Activated T-cell treated with anti-CD3 and anti-CD28 coated beads, Interleukin-2, amount 50 U/mL, for 4 hours (primary cell): ENCODE measurements around the gene RAPGEF3. TPM values are rescaled to one million over a fixed set of nuclear protein-coding genes. Genes with fewer than 3 reads are reported as not detected.

Experiments used
- ATAC-seq, 2 donors: fragments of 200-7000 bp; cut with Tn5 transposase; one replicate each; pipeline ENCODE4 v1.10.0; 2021
- DNase-seq: peaks from one replicate; pipeline ENCODE4 v3.0.0-alpha.2; 2020
- H3K27me3 Mint-ChIP-seq: one replicate; pipeline ENCODE4 v1.8.0; 2021; ENCODE audit warnings: low read depth, mixed read lengths
- H3K36me3 Mint-ChIP-seq: one replicate; pipeline ENCODE4 v1.8.0; 2022; ENCODE audit warnings: mixed read lengths; ENCODE audit not compliant: insufficient read depth
- H3K4me1 Mint-ChIP-seq: one replicate; pipeline ENCODE4 v1.8.0; 2021; ENCODE audit warnings: low read depth, mixed read lengths
- H3K4me3 Mint-ChIP-seq: one replicate; pipeline ENCODE4 v1.8.0; 2021; ENCODE audit warnings: mild to moderate bottlenecking, moderate library complexity, mixed read lengths
- H3K9me3 Mint-ChIP-seq: one replicate; pipeline ENCODE4 v1.8.0; 2021; ENCODE audit warnings: mixed read lengths
- total RNA-seq, 3 donors: library from RNA; stranded (reverse); gene quantifications; one replicate each; pipeline ENCODE4 v1.2.1, GENCODE V29; 2021

The RAPGEF3 gene
- total RNA-seq, 3 donors from 2014 or later: 0.55 to 1.3 (median 0.66) TPM

DNA sequence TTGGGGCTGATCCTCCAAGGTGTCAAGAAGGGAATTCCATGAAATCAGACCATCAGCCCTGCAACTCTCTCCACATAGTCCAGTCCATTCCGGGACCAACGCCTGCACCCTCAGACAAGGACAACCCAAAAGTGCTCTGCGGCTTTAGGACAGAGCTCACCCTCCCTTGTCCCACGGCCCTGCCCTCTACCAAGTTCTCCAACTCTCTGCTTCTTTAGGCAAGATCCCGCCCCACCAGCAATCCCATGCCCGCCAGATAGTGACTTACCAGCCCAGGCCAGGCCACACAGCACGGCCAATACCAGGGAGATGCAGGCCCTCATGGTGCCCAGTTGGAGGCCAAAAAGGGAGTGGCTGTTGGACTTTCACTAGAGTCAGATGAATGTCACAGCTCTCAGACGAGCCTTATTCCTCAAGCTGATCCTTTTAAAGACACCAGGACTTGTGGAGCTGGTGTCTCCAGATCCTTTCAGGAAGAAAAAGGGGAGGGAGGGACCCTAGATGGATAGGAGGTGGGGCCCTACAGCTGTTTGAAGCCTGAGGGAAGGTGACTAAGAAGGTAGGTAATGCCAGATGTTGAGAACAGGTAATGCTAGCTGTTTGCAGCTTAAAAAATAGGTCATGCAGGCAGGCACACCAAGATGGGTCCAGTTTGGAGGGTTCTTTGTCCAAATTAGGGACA is 33.4 kb downstream of the RAPGEF3 start, which contains the start of gene ENDOU:
Gene ENDOU, minus strand, starts transcription at position 400 of the 682 bp plus-strand sequence. Its CDS starts 77 bp downstream, at position 323.
- DNase-seq: no peak
- H3K4me1 Mint-ChIP-seq: peaks cover 18% of the 10 kb centered on the region
- ATAC-seq: no peak
- H3K36me3 Mint-ChIP-seq: peaks cover 3% of the 10 kb centered on the region
- no peaks in the 10 kb centered on the region for H3K9me3 Mint-ChIP-seq
- H3K4me3 Mint-ChIP-seq: no peak within 1 kb of the TSS
- H3K27me3 Mint-ChIP-seq: no peaks in the 10 kb centered on the region

DNA sequence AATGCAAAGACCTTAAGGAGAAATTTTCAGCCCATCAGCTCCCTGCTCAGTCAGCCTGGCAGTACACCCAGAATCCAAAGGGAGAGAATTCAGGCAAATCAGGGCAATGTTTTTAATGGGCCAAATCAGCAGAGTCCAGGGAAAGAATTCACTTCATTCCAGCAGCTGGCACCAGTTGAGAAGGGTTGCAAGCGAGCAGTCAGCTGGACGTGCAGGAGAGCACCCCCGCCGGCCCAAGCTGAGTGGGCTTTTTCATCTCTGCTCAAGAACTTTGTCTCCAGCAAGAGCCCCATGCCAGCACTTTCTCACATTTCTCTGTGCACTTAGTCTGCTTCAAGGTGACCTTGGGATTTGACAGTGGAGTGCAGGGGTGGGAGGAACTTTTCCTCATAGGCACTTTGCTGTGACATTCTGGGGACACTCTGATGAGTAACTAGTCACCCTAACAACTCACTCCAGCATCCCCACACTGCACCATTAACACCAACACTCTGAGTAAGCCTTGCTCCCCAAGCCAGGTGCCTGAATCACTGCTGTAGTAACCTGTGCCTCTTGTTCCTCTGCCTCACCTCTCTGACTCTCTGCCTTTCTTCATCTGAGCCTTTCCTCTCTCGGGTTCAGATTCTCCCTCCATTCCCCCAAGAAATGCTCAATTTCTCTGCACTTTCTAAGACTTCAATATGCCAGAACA is 35.6 kb downstream of the RAPGEF3 start:
- H3K36me3 Mint-ChIP-seq: peaks cover 6% of the 10 kb centered on the region
- DNase-seq: no peak
- ATAC-seq: no peak
- no peaks in the 10 kb centered on the region for H3K9me3 Mint-ChIP-seq
- H3K4me1 Mint-ChIP-seq: peaks cover 19% of the 10 kb centered on the region
- no peaks in the 10 kb centered on the region for H3K27me3 Mint-ChIP-seq
- no peak overlapping the region for H3K4me3 Mint-ChIP-seq

DNA sequence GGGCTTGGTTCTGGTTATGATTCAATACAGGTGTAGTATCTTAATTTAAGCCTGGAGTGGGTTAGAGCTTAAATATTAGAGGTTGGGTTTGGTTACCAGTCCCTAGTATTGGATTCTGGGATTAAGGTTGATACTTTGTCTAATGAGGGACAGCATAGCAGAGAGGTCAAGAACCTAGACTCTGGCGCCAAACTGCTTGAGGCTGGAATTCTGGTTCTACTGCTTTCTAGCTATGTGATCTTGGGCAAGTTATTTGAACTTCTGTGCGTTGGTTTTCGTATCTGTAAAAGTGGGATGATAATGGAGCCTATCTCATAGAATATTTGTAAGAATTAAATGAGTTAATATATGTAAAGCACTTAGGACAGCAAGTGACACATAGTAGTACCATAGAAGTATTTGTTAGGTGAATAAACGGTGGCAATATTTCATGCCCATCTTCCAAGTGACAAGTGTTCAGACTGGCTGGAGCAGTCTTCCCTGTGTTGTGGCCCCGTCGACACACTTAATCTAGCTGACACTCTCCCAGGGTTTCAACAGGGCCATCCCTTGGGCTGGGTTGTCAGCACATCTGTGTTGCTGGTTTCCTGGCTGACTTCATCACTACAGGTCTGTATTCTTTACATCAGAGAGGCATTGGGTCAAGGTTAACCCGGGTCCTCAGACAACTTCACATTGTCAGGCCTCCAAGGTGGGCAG is 36.4 kb downstream of the RAPGEF3 start:
- H3K9me3 Mint-ChIP-seq: no peaks in the 10 kb centered on the region
- peaks cover 27% of the 10 kb centered on the region for H3K4me1 Mint-ChIP-seq
- ATAC-seq (no peak), DNase-seq (no peak)
- no peaks in the 10 kb centered on the region for H3K27me3 Mint-ChIP-seq
- no peak overlapping the region for H3K4me3 Mint-ChIP-seq
- H3K36me3 Mint-ChIP-seq: peaks cover 6% of the 10 kb centered on the region

DNA sequence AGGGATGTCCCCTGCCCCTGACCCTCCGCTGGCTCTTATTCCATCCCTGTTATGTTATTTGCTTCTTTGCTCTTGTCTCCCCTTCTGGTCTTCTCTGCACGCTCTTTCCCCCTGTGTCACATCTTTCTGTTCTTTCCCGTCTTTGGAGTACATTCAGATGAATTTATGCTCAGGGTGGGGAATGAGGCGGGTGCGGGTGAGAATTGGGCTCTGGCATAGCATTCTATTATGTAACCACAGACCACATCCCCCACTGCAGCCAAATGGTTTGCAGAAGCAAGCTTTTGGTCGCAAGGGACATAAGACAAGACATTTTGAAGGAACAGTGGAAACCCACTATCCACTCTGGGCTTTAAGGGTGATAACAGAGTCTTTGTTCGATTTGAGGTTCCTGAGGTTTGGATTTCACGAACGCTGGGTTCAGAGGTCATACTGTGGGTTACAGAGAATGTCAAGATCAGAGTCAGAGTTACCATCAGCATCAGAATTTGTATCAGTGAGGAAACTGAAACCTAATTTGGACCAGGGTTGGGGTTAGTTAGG is 37.2 kb downstream of the RAPGEF3 start:
- Mint-ChIP-seq H3K36me3 (peaks cover 6% of the 10 kb centered on the region), H3K4me3 (no peak overlapping the region), H3K4me1 (peaks cover 27% of the 10 kb centered on the region), H3K9me3 (no peaks in the 10 kb centered on the region), H3K27me3 (no peaks in the 10 kb centered on the region)
- DNase-seq (no peak), ATAC-seq (peak in 1 of 2 donors; percentile 28)

DNA sequence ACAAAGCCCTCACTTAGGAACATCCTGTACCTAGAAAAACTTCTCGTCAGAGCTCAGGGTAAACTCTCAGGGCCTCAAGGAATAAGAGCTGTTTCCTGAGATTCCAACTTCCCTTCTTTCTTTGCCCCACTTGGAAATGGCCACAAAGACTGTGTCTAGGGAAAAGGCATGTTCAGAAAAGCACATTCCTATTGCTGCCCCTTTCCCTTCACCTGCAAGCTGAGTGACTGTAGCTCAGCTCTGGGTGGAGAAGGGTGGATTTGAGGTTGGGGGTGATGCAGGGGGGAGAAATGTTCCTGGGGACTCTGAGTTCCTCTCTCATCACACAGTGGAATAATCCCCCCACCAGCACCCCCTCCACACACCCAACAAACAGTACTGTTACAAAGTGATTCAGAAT is 40.1 kb downstream of the RAPGEF3 start:
- peaks cover 6% of the 10 kb centered on the region for H3K36me3 Mint-ChIP-seq
- H3K4me1 Mint-ChIP-seq: peaks cover 26% of the 10 kb centered on the region
- no peaks in the 10 kb centered on the region for H3K9me3 Mint-ChIP-seq
- DNase-seq (no peak), ATAC-seq (no peak)
- no peak overlapping the region for H3K4me3 Mint-ChIP-seq
- no peaks in the 10 kb centered on the region for H3K27me3 Mint-ChIP-seq

DNA sequence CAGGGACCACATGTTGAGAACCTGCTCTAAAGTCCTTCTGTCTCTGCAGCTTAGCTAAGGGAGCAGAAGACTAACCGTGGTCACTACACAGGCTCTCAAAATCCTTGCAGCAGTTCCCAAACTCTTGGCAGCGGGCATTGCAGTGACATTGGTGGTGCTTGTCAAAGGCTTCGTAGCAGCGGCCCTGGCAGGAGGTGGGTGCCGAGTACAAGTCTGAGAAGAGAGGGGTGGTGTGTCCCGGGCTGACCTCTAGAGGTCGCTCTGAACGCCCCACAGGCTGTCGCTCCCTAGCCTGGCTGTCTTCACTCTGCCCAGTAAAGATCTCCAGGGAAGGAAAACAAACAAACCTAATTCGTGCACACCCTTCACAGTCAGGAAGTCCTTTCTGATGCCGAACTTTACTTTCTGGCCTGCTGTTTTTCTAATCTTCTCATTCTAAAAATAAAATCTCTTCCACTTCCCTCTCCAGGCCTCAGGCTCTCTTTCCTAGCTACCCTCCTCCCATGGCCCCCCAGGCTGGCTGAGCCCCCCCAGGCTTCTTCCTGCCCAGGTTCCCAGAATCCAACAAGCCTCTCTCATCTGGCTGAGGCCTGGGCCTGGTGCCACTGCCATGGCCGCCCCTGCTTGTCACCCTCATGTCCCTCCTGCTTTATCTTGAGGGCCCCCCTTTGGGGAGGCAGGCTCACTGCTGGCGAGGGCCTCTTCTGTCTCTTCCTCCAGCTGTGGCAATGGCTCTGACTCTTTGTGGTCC is 41.1 kb downstream of the RAPGEF3 start:
- no peaks in the 10 kb centered on the region for H3K27me3 Mint-ChIP-seq
- ATAC-seq (peak; percentile 64 to 69), DNase-seq (no peak)
- peak overlapping the region; percentile 19 for H3K4me3 Mint-ChIP-seq
- peaks cover 24% of the 10 kb centered on the region for H3K4me1 Mint-ChIP-seq
- H3K36me3 Mint-ChIP-seq: peaks cover 6% of the 10 kb centered on the region
- no peaks in the 10 kb centered on the region for H3K9me3 Mint-ChIP-seq

DNA sequence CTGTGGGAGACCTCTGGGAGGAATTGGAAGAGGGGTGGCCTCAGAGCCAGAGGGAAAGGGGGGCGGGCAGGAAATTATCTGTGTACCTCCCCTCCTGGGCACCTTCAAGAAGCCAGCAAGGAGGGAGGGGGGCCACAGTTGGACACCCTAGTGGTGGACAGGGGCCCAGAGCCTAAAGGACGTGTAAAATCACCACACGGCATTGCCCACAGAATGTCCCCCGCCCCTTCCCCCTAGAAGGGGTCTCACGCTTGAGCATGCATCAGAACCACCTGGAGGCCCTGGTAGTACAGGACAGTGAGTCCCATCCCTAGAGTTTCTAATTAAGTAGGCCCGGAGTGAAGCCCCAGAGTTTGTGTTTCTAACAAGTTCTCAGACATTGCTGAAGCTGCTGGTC is 41.6 kb downstream of the RAPGEF3 start:
- no peaks in the 10 kb centered on the region for H3K27me3 Mint-ChIP-seq
- ATAC-seq (no peak), DNase-seq (no peak)
- peaks cover 19% of the 10 kb centered on the region for H3K4me1 Mint-ChIP-seq
- no peak overlapping the region for H3K4me3 Mint-ChIP-seq
- H3K9me3 Mint-ChIP-seq: no peaks in the 10 kb centered on the region
- H3K36me3 Mint-ChIP-seq: peaks cover 6% of the 10 kb centered on the region

DNA sequence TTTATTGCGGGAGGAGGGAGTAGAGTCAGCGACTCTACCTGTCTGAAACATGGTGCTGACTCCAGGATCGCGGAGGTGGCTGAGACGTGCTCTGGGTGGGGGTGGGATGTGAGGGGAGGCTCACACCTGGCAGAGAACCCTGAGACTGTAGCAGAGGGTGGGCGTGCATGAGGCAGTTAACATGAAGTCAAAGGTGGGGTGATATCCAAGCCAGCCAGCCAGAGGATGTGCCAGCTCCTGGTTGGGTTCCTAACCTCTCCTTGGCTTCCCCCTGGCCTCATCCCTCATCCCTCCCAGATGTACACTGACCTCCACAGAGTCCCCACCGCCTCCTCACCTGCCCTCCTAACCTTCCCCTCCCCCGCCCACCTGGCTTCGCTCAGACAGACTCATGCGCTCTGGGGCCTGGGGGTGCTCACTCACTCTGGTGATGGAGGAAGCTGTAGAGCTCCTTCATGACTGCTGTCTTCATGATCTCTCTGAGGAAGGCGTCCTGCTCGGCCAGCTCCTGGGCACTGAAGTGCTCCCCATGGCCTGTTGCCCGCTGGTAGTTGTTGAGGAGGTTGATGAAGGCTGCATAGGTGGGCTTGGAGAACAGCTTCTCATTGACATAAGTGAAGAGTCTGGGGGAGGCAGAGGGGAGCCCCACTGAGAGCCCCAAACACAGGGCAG is 42.7 kb downstream of the RAPGEF3 start:
- no peak for ATAC-seq
- Mint-ChIP-seq H3K4me3 (no peak overlapping the region), H3K36me3 (peaks cover 4% of the 10 kb centered on the region), H3K27me3 (no peaks in the 10 kb centered on the region), H3K9me3 (no peaks in the 10 kb centered on the region), H3K4me1 (peaks cover 11% of the 10 kb centered on the region)
- no peak for DNase-seq

DNA sequence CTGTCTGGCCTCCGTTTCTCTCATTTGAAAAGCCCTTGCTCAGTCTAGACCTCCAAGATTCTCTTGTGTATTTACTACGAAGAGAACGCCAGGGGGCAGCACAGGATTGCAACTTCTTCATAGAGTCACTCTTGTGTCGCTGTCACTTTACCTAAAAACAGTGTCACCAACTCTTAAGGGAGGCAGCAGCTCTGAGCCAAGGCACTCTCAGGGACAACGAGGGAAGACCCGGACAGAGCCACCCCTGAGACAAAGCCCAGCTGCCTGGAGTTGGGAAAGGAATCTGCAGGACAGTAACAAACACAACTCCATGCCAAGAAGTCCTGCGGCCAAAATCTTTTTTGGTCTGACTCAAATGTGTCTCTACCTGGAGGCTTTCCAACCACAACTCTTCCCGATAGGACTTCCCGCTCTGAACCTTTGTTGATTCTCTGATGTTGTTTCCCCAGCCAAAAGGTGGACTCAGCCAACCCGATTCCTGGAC is 43.2 kb downstream of the RAPGEF3 start:
- no peaks in the 10 kb centered on the region for H3K27me3 Mint-ChIP-seq
- peaks cover 4% of the 10 kb centered on the region for H3K36me3 Mint-ChIP-seq
- DNase-seq (peak; percentile 78), ATAC-seq (peak; percentile 86 to 90)
- no peaks in the 10 kb centered on the region for H3K9me3 Mint-ChIP-seq
- peaks cover 11% of the 10 kb centered on the region for H3K4me1 Mint-ChIP-seq
- no peak overlapping the region for H3K4me3 Mint-ChIP-seq

DNA sequence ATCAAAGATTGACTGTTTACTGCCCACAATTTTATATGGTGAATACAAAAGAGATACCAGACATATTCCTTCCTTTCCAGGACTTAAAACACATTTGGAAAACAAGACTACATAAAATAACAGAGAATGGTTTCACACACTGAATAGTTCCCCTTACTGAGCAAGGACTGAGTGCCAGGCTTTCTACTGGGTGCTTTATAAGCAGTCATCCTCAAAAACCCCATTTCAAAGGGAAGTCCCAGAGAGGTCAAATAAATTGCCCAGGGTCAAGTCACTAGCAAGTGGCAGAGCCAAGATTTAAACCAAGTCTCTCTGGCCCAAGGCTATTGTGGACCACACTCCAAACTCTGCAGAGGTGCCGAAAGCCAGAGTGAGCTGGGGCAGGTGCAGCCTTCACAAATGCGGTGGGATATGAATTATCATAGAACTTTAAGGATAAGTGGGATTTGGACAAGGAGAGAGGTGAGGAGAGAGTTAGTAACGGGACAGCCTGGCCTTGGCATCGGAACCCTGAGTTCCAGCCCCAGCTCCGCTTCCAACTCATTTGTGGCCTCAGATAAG is 43.8 kb downstream of the RAPGEF3 start:
- peaks cover 11% of the 10 kb centered on the region for H3K4me1 Mint-ChIP-seq
- H3K36me3 Mint-ChIP-seq: peaks cover 4% of the 10 kb centered on the region
- no peaks in the 10 kb centered on the region for H3K9me3 Mint-ChIP-seq
- DNase-seq (no peak), ATAC-seq (no peak)
- no peak overlapping the region for H3K4me3 Mint-ChIP-seq
- H3K27me3 Mint-ChIP-seq: no peaks in the 10 kb centered on the region

DNA sequence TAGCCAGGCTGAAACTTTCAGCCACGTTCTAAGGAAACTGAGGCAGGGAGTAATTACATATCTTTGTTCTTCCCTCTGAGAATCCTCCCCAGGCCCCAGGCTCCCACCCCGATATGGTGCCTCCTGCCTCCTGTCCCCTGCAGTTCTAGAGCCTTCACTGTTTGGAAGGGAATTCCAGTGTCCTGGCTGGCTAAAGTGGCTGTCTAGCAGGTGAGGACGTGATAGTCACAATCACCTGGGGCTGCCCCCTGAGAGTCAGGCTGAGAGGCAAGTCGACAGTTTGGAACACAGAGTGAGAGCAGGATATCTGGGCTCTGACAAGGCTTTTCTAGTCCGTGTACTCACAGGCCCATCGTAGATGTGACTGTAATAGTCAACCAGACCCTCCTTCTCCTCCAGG is 46.5 kb downstream of the RAPGEF3 start:
- DNase-seq (no peak), ATAC-seq (no peak)
- H3K4me3 Mint-ChIP-seq: no peak overlapping the region
- peaks cover 23% of the 10 kb centered on the region for H3K4me1 Mint-ChIP-seq
- H3K9me3 Mint-ChIP-seq: no peaks in the 10 kb centered on the region
- H3K27me3 Mint-ChIP-seq: no peaks in the 10 kb centered on the region
- H3K36me3 Mint-ChIP-seq: no peaks in the 10 kb centered on the region

DNA sequence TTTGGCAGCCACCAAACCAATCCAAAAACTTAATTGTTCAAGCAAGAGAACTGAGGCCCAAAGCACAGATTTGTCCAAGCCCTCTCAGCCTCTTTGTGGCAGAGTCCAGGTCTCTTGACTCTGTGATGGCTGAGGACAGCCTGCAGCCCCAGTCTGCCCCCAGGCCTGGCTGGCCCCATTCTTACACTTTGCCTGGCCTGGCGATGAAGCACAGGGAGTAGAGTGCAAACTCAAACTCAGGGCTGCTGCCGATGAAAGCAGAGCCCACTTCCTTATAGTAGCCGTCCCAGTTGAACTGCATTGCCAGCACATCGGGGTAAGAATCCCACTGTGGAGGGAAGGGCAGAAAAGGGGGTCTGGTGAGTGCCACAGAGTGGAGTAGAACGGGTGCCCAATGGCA is 47.2 kb downstream of the RAPGEF3 start:
- Mint-ChIP-seq H3K27me3 (no peaks in the 10 kb centered on the region), H3K4me3 (no peak overlapping the region), H3K4me1 (peaks cover 28% of the 10 kb centered on the region), H3K36me3 (no peaks in the 10 kb centered on the region), H3K9me3 (no peaks in the 10 kb centered on the region)
- DNase-seq (no peak), ATAC-seq (no peak)

DNA sequence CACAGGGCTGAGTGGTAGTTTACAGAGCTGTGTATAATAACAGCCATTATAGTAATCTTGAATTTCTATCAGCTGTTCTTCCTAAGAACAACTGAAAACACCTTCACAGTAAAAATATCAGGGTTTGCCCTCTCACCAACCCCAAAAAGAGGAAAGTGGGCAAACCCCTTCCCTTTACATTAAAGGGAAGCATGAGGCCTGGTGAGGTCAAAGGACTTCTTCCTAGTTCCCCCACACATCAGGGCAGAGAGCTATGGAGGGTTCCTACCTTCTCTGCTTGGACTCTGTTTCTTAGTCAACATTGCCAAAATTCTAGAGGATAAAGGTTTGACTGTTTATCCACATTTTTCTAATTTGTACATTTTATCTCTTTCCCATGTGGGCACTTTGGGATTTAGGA is 48.4 kb downstream of the RAPGEF3 start:
- peaks cover 29% of the 10 kb centered on the region for H3K4me1 Mint-ChIP-seq
- DNase-seq (no peak), ATAC-seq (no peak)
- no peaks in the 10 kb centered on the region for H3K27me3 Mint-ChIP-seq
- H3K36me3 Mint-ChIP-seq: no peaks in the 10 kb centered on the region
- H3K9me3 Mint-ChIP-seq: no peaks in the 10 kb centered on the region
- H3K4me3 Mint-ChIP-seq: no peak overlapping the region
